Duodenal mucosa (tissue), 2 donors: ENCODE data around the gene SHD.
"Not testable (repeated sequence)": the region's sequence is repeated elsewhere in the genome, so short reads cannot be mapped to it uniquely, and the experiment has no call there.

Experiments used
- H3K27ac ChIP-seq: one replicate; pipeline ENCODE4 v1.7.0; 2013; ENCODE audit warnings: low read depth, low read length
- H3K27me3 ChIP-seq, 2 donors: one replicate each; pipeline ENCODE4 v1.7.0; 2013; ENCODE audit warnings: low read length in 2 of 2, control low read depth in 1 of 2; ENCODE audit not compliant: insufficient read depth in 2 of 2, control insufficient read depth in 1 of 2
- H3K36me3 ChIP-seq, 2 donors: one replicate each; pipeline ENCODE4 v1.7.0; 2013; ENCODE audit warnings: low read length in 2 of 2, control low read depth in 1 of 2; ENCODE audit not compliant: insufficient read depth in 2 of 2, control insufficient read depth in 1 of 2
- H3K4me1 ChIP-seq, 2 donors: one replicate each; pipeline ENCODE4 v1.7.0; 2013; ENCODE audit warnings: low read length in 2 of 2, control low read depth in 1 of 2; ENCODE audit not compliant: insufficient read depth in 2 of 2, control insufficient read depth in 1 of 2
- H3K4me3 ChIP-seq, 2 donors: one replicate each; pipeline ENCODE4 v1.7.0; 2013; ENCODE audit warnings: low read length in 2 of 2, low read depth in 1 of 2
- H3K9ac ChIP-seq, 2 donors: one replicate each; pipeline ENCODE4 v1.7.0; 2013; ENCODE audit warnings: low read length in 2 of 2, low read depth in 1 of 2
- H3K9me3 ChIP-seq, 2 donors: one replicate each; pipeline ENCODE4 v1.7.0; 2013; ENCODE audit warnings: low read length in 2 of 2, control low read depth in 1 of 2; ENCODE audit not compliant: control insufficient read depth in 1 of 2

Gene SHD

GRCh38 chr19:4279530-4280422 lies 710 bp downstream of the SHD start:
- no peak overlapping the region for H3K4me3 ChIP-seq
- H3K4me1 ChIP-seq: peaks cover 0 to 4% of the 10 kb centered on the region in 2 donors
- no peaks in the 10 kb centered on the region for H3K9me3 ChIP-seq
- no peak overlapping the region for H3K27ac ChIP-seq
- H3K36me3 ChIP-seq: no peaks in the 10 kb centered on the region
- H3K9ac ChIP-seq: no peak overlapping the region
- peaks cover 32 to 35% of the 10 kb centered on the region in 2 donors for H3K27me3 ChIP-seq

DNA sequence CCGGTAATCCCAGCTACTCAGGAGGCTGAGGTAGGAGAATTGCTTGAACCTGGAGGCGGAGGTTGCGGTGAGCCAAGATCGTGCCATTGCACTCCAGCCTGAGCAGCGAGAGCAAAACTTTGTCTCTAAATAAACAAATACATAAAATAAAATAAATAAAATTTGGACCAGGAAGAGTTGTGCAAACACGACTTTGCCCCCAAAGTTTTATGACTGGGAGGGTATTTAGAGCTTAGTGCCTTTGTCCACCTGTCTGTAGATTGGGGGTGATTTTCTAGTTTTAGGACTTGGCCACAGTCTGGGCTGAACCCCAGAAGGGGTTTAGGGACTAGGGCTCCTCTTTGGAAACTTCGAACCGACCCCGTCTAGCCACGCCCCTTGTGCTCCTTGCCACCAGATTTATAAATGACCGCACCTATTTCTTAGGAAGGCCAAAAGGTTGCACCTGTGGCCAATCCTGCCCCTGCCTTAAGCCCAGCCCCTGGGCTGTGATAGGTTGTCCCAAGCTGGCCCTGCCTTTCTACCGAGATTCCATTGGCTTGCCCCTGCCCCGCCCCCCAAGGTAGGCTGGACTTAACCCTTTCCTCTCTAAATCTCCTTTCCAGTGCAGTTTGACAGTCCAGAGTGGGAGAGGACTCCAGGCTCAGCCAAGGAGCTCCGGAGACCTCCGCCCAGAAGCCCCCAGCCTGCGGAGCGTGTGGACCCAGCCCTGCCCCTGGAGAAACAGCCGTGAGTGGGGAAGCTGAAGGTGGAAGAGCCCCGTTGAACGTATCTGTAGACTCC lies 5.3 kb downstream of the SHD start:
- Histone ChIP-seq H3K4me3 (peak overlapping the region; percentile 69 to 84), H3K36me3 (no peaks in the 10 kb centered on the region), H3K27me3 (peaks cover 21 to 26% of the 10 kb centered on the region in 2 donors), H3K9me3 (no peaks in the 10 kb centered on the region), H3K4me1 (peaks cover 5 to 9% of the 10 kb centered on the region in 2 donors), H3K9ac (peak overlapping the region; percentile 41 to 60), H3K27ac (no peak overlapping the region)

- H3K36me3 ChIP-seq: no peaks in the 10 kb centered on the region
- H3K27ac ChIP-seq: no peak overlapping the region
- H3K9ac ChIP-seq: peak overlapping the region; percentile 41 to 60
- H3K4me1 ChIP-seq: peaks cover 5 to 6% of the 10 kb centered on the region in 2 donors
- peaks cover 16 to 21% of the 10 kb centered on the region in 2 donors for H3K27me3 ChIP-seq
- no peaks in the 10 kb centered on the region for H3K9me3 ChIP-seq
- H3K4me3 ChIP-seq: peak overlapping the region; percentile 69 to 84
Observed at GRCh38 chr19:4284974-4285373, 5.9 kb downstream of the SHD start.

- H3K9me3 ChIP-seq, H3K27ac ChIP-seq, H3K4me3 ChIP-seq, H3K9ac ChIP-seq, H3K4me1 ChIP-seq, H3K36me3 ChIP-seq: not testable (repeated sequence)
- peaks cover 6 to 13% of the 10 kb centered on the region in 2 donors for H3K27me3 ChIP-seq
Observed at GRCh38 chr19:4286141-4286540, 7.1 kb downstream of the SHD start.

- peaks cover under 1% of the 10 kb centered on the region in 2 donors for H3K27me3 ChIP-seq
- H3K36me3 ChIP-seq: no peaks in the 10 kb centered on the region
- H3K27ac ChIP-seq: no peak overlapping the region
Observed at GRCh38 chr19:4288091-4288777, 9.2 kb downstream of the SHD start.

GRCh38 chr19:4291184-4291732 lies 12.2 kb downstream of the SHD start:
- H3K27me3 ChIP-seq: peaks cover 0 to 4% of the 10 kb centered on the region in 2 donors

More at GRCh38 chr19:4288091-4288777, 9.2 kb downstream of the SHD start:
- Histone ChIP-seq H3K4me1 (peaks cover 5 to 6% of the 10 kb centered on the region in 2 donors), H3K4me3 (no peak overlapping the region), H3K9me3 (no peaks in the 10 kb centered on the region), H3K9ac (no peak overlapping the region)

DNA sequence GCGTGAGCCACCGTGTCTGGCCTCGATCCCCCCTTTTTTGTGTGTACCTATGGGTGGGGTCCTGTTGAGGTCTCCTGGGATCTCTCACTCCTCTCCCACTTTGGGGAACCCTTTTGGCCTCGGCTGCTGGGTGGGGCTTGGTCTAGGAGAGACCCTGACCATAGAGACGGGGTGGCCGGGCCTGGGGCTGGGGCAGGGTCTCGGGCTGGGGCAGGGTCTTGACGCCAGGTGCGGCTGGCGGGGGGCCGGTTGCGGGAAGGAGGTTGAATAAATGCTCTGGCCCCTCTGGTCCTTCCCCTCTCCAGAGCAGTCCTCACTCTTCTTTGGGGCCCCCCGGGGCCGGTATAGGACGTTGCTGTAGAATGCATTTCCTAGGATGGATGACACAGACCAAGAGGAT lies 13.4 kb downstream of the SHD start:
- Histone ChIP-seq H3K4me1 (no peaks in the 10 kb centered on the region), H3K4me3 (no peak overlapping the region), H3K36me3 (no peaks in the 10 kb centered on the region), H3K27me3 (peaks cover 0 to 4% of the 10 kb centered on the region in 2 donors), H3K9ac (no peak overlapping the region), H3K27ac (no peak overlapping the region), H3K9me3 (no peaks in the 10 kb centered on the region)

More at GRCh38 chr19:4291184-4291732, 12.2 kb downstream of the SHD start:
- Histone ChIP-seq H3K9me3 (no peaks in the 10 kb centered on the region), H3K36me3 (no peaks in the 10 kb centered on the region), H3K27ac (no peak overlapping the region), H3K4me3 (no peak overlapping the region), H3K9ac (no peak overlapping the region), H3K4me1 (no peaks in the 10 kb centered on the region)

DNA sequence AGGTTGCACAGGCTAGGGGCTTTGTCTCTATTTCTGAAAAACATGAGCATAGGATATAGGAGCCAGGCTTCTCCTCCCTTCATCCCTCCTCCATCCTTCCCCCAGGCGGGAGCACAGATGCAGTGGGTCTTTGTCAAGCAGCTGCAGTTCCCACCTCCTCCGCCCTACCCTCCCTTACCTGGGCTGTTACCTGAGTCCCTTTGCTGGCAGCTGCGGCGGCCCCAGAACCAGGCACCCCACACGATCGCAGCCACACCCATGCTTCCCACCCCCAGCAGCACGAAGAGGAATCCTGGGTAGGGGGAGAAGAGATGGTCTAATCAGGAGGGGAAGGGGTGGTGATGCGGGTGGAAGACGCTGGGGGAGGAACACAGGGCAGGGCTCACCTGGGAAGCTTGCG lies 15.3 kb downstream of the SHD start:
- Histone ChIP-seq H3K4me1 (no peaks in the 10 kb centered on the region), H3K4me3 (no peak overlapping the region), H3K27ac (no peak overlapping the region), H3K27me3 (peaks cover 0 to 4% of the 10 kb centered on the region in 2 donors), H3K36me3 (no peaks in the 10 kb centered on the region), H3K9ac (no peak overlapping the region), H3K9me3 (no peaks in the 10 kb centered on the region)

- Histone ChIP-seq H3K4me3 (no peak overlapping the region), H3K27ac (no peak overlapping the region), H3K36me3 (no peaks in the 10 kb centered on the region), H3K4me1 (no peaks in the 10 kb centered on the region), H3K9ac (no peak overlapping the region), H3K27me3 (peaks cover 0 to 4% of the 10 kb centered on the region in 2 donors), H3K9me3 (no peaks in the 10 kb centered on the region)
Observed at GRCh38 chr19:4295972-4296771, 17.1 kb downstream of the SHD start.
